HepG2 (cell line): Measurements from ENCODE around the gene LRIG1. TPM values are rescaled to one million over a fixed set of nuclear protein-coding genes. Genes with fewer than 3 reads are reported as not detected.

Experiments used
- ATAC-seq: fragments of 200-7000 bp; cut with Tn5 transposase; 3 replicates; pipeline ENCODE4 v1.9.1; 2020; ENCODE audit warnings: mild to moderate bottlenecking, moderate library complexity
- BruUV-seq: library from RNA; stranded (reverse); fragments of 400-500 nt; replicated peaks from 2 replicates; lab custom pipeline; 2021; lab: Mats Ljungman, UMichigan
- CTCF ChIA-PET: fragments of 300-600 bp; formaldehyde crosslinking; extraction: SDS; loops from one replicate; lab custom pipeline; 2021; ENCODE audit warnings: low total read pairs, inconsistent platforms, low intra/inter-chr PET ratio; lab: Yijun Ruan, JAX
- POLR2A ChIA-PET: fragments of 350-600 bp; sonication (Branson Sonifier 250); formaldehyde crosslinking; loops from one replicate; lab custom pipeline; 2020; ENCODE audit warnings: antibody characterized with exemption, inconsistent platforms; lab: Yijun Ruan, JAX
- DNase-seq: peaks from one replicate; pipeline ENCODE4 v3.0.0-alpha.2; 2015; ENCODE audit warnings: low spot score
- FAIRE-seq: peaks from 3 replicates; lab custom pipeline; 2011; peaks lifted over from hg19 to GRCh38; lab: Jason Lieb, UNC
- H2AFZ ChIP-seq: one replicate; pipeline ENCODE4 v1.6.1; 2011; ENCODE audit warnings: low read length, inconsistent platforms
- H3K27ac ChIP-seq: fragments of 300-600 bp; 3 replicates; pipeline ENCODE4 v1.8.0; 2011; ENCODE audit warnings: mixed run types, mild to moderate bottlenecking, mixed read lengths, low read length, inconsistent platforms; ENCODE audit not compliant: insufficient read depth; ENCODE audit errors: extremely low read length
- H3K27me3 ChIP-seq, 2 experiments: fragments of 200-600 bp in 1 of 2; 2 replicates in 1 of 2; 3 replicates in 1 of 2; pipeline versions ENCODE4 v1.6.0 to v1.8.0; 2011; ENCODE audit warnings: low read length in 2 of 2, mild to moderate bottlenecking in 2 of 2, moderate library complexity in 2 of 2, inconsistent platforms in 1 of 2; ENCODE audit not compliant: insufficient read depth in 2 of 2, control insufficient read depth in 1 of 2
- H3K36me3 ChIP-seq, 2 experiments: fragments of 200-600 bp in 1 of 2; replicated peaks in 1 of 2; 2 replicates in 1 of 2; 3 replicates in 1 of 2; pipeline versions ENCODE4 v1.5.1 to v1.8.0; 2011; ENCODE audit warnings: low read length in 2 of 2, inconsistent platforms in 1 of 2; ENCODE audit not compliant: insufficient read depth in 2 of 2, control insufficient read depth in 1 of 2
- H3K4me1 ChIP-seq: 2 replicates; pipeline ENCODE4 v1.5.1; 2012; ENCODE audit warnings: low read length, inconsistent platforms; ENCODE audit not compliant: insufficient read depth
- H3K4me2 ChIP-seq: 2 replicates; pipeline ENCODE4 v1.6.0; 2011; ENCODE audit warnings: low read depth, low read length, inconsistent platforms
- H3K4me3 ChIP-seq, 3 experiments: fragments of 200-600 bp in 1 of 3; sonication (generic), shearing (Covaris generic) in 1 of 3; replicated peaks in 1 of 3; 2 replicates each; pipeline ENCODE4 v1.5.1; 2011 to 2016; ENCODE audit warnings: low read length in 3 of 3, inconsistent platforms in 2 of 3, low read depth in 2 of 3, mild to moderate bottlenecking in 2 of 3, control low read depth in 1 of 3, mixed read lengths in 1 of 3; ENCODE audit not compliant: insufficient read depth in 1 of 3
- H3K79me2 ChIP-seq: one replicate; pipeline ENCODE4 v1.6.1; 2011; ENCODE audit warnings: low read length, inconsistent platforms; ENCODE audit not compliant: insufficient read depth
- H3K9ac ChIP-seq: 2 replicates; pipeline ENCODE4 v1.6.0; 2011; ENCODE audit warnings: mild to moderate bottlenecking, low read depth, low read length, inconsistent platforms; ENCODE audit not compliant: insufficient read depth
- H3K9me3 ChIP-seq: 2 replicates; pipeline ENCODE4 v1.5.1; 2012; ENCODE audit warnings: mild to moderate bottlenecking, low read length
- H4K20me1 ChIP-seq: 2 replicates; pipeline ENCODE4 v1.6.0; 2011; ENCODE audit warnings: inconsistent platforms, mild to moderate bottlenecking, low read length, moderate library complexity; ENCODE audit not compliant: insufficient read depth
- E2F5 ChIP-seq: sonication (generic); formaldehyde crosslinking; conservative IDR thresholded peaks from 2 replicates; pipeline ENCODE4 v1.4.0; 2020; ENCODE audit warnings: missing genetic modification reagents
- ETV6 ChIP-seq: sonication (generic); formaldehyde crosslinking; conservative IDR thresholded peaks from 2 replicates; pipeline ENCODE4 v1.4.0; 2020; ENCODE audit warnings: missing genetic modification reagents
- GTF2F1 ChIP-seq: fragments of 150-350 bp; IDR thresholded peaks from 2 replicates; pipeline ENCODE4 v1.6.1; 2014; ENCODE audit warnings: low read length
- HIVEP1 ChIP-seq: sonication (generic); formaldehyde crosslinking; IDR thresholded peaks from 2 replicates; pipeline ENCODE4 v1.4.0; 2020; ENCODE audit warnings: mild to moderate bottlenecking, missing genetic modification reagents
- HNRNPUL1 ChIP-seq: fragments of 200-400 bp; formaldehyde crosslinking; IDR thresholded peaks from 2 replicates; pipeline ENCODE4 v1.6.1; 2017; ENCODE audit warnings: low read depth, mild to moderate bottlenecking, low read length, moderate library complexity
- SMC3 ChIP-seq: IDR thresholded peaks from 2 replicates; pipeline ENCODE4 v1.6.1; 2011; ENCODE audit warnings: low read length, improper control_type of control experiment
- SUZ12 ChIP-seq: fragments of 150-350 bp; IDR thresholded peaks from 2 replicates; pipeline ENCODE4 v1.6.1; 2014; ENCODE audit warnings: low read depth, low read length
- ZNF256 ChIP-seq: sonication (generic); formaldehyde crosslinking; conservative IDR thresholded peaks from 2 replicates; pipeline ENCODE4 v1.4.0; 2020; ENCODE audit warnings: missing genetic modification reagents
- WGBS: methylation state at CpG from one replicate; pipeline ENCODE4 v1.1.6; 2017; ENCODE audit warnings: low lambda C conversion rate; 5-methylcytosine and 5-hydroxymethylcytosine counted together
- in situ Hi-C: cut with HindIII; loops from 2 replicates; pipeline ENCODE4 v1.10.0; 2017; ENCODE audit warnings: low pct_unique_long_range_greater_than_20kb; ENCODE audit not compliant: extremely low pct_ligation_motif_present
- intact Hi-C: fragments of 100-400 bp; cut with micrococcal nuclease; formaldehyde crosslinking; loops from one replicate; pipeline ENCODE4 v1.10.0; 2022; ENCODE audit not compliant: unreplicated experiment
- polyA plus RNA-seq, 8 experiments: library from polyadenylated mRNA; depleted of rRNA in 3 of 8; stranded (reverse) in 7 of 8; unstranded in 1 of 8; fragments of >200 nt; fragmentation: Illumina TruSeq in 4 of 8; extraction: Trizol in 4 of 8; gene quantifications; 2 replicates each; pipeline versions ENCODE4 v1.2.1 to v1.2.3, GENCODE V29; 2011 to 2016; ENCODE audit warnings: low read depth in 4 of 8, missing spikeins in 1 of 8, mixed read lengths in 1 of 8; ENCODE audit not compliant: insufficient read depth in 1 of 8
- total RNA-seq, 5 experiments: library from RNA; depleted of rRNA; stranded (reverse); fragments of >200 nt; fragmentation: Illumina TruSeq; extraction: Trizol; gene quantifications; 2 replicates each; pipeline ENCODE4 v1.2.3, GENCODE V29; 2016; ENCODE audit warnings: low read depth in 1 of 5
- TF ChIP-seq, protein P1 (sequence below): sonication (generic); formaldehyde crosslinking; IDR thresholded peaks from 2 replicates; pipeline ENCODE4 v1.4.0; 2020; ENCODE audit warnings: missing genetic modification reagents, borderline replicate concordance

Gene LRIG1
- total and polyA plus RNA-seq, 2 of the 13 experiments (the other 11 are each of a cell fraction or from before 2014, with no cell fraction given): 17.8 to 24.8 TPM

- Histone ChIP-seq H3K79me2 (peaks cover 52% of the 10 kb centered on the region), H3K27me3 (no peaks in the 10 kb centered on the region), H3K4me3 (no peak overlapping the region), H3K36me3 (peaks cover 2 to 15% of the 10 kb centered on the region in 2 experiments; a peak in 4 of 5 replicates), H2AFZ (no peak overlapping the region), H3K4me1 (peaks cover 95% of the 10 kb centered on the region), H4K20me1 (no peaks in the 10 kb centered on the region), H3K9me3 (no peaks in the 10 kb centered on the region), H3K9ac (no peak overlapping the region), H3K4me2 (peak overlapping the region; percentile 33; the same call in 1 of the 2 replicates), H3K27ac (peak overlapping the region; percentile 73)
- in situ Hi-C loops (no loop called here), intact Hi-C loops (no loop called here)
- no peak for FAIRE-seq
- ChIA-PET POLR2A (interaction anchor here (0.6 to 4.5 kb wide), 5 partner anchors 8 to 40 kb away, joined by 3 to 115 read pairs (median 8); no protein-coding TSS in a partner anchor), CTCF (no interaction called here)
- no TSS peak for BruUV-seq
- no peak for DNase-seq
- no peak for ATAC-seq
- WGBS: 97% methylated on average over 3 of the region's 3 CpGs
- TF ChIP-seq HIVEP1 (no peak), ETV6 (CRISPR knock-in tag) (no peak), GTF2F1 (no peak), E2F5 (CRISPR knock-in tag) (no peak), SMC3 (no peak), SUZ12 (no peak), ZNF256 (CRISPR knock-in tag) (no peak), HNRNPUL1 (no peak)
- TF ChIP-seq, protein P1, sequence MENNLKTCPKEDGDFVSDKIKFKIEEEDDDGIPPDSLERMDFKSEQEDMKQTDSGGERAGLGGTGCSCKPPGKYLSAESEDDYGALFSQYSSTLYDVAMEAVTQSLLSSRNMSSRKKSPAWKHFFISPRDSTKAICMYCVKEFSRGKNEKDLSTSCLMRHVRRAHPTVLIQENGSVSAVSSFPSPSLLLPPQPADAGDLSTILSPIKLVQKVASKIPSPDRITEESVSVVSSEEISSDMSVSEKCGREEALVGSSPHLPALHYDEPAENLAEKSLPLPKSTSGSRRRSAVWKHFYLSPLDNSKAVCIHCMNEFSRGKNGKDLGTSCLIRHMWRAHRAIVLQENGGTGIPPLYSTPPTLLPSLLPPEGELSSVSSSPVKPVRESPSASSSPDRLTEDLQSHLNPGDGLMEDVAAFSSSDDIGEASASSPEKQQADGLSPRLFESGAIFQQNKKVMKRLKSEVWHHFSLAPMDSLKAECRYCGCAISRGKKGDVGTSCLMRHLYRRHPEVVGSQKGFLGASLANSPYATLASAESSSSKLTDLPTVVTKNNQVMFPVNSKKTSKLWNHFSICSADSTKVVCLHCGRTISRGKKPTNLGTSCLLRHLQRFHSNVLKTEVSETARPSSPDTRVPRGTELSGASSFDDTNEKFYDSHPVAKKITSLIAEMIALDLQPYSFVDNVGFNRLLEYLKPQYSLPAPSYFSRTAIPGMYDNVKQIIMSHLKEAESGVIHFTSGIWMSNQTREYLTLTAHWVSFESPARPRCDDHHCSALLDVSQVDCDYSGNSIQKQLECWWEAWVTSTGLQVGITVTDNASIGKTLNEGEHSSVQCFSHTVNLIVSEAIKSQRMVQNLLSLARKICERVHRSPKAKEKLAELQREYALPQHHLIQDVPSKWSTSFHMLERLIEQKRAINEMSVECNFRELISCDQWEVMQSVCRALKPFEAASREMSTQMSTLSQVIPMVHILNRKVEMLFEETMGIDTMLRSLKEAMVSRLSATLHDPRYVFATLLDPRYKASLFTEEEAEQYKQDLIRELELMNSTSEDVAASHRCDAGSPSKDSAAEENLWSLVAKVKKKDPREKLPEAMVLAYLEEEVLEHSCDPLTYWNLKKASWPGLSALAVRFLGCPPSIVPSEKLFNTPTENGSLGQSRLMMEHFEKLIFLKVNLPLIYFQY (CRISPR knock-in tag): no peak
Measured at GRCh38 chr3:66465034-66465433, 35.8 kb downstream of the LRIG1 start.
